Measurements from ENCODE around the gene SLAMF1. TPM values are rescaled to one million over a fixed set of nuclear protein-coding genes. Genes with fewer than 3 reads are reported as not detected.

SLAMF1 gene
- total RNA-seq, 1 donor from 2014 or later: not detected

- DNase-seq (ENCODE audit: extremely low spot score, unreplicated experiment): no peak
- no peaks in the 10 kb centered on the region for H3K9me3 Mint-ChIP-seq (ENCODE audit: unreplicated experiment)
- no peak for TF ChIP-seq CTCF (IDR thresholded peaks at IDR 0.05)
- H3K36me3 Mint-ChIP-seq (ENCODE audit: unreplicated experiment): no peaks in the 10 kb centered on the region
- H3K27ac Mint-ChIP-seq (ENCODE audit: unreplicated experiment): no peak overlapping the region
- H3K27me3 Mint-ChIP-seq (ENCODE audit: unreplicated experiment): peaks cover 7% of the 10 kb centered on the region
- H3K4me3 Mint-ChIP-seq (ENCODE audit: unreplicated experiment): no peak overlapping the region
- H3K4me1 Mint-ChIP-seq (ENCODE audit: unreplicated experiment): no peaks in the 10 kb centered on the region
These were observed 28.0 kb downstream of the SLAMF1 start for GRCh38 chr1:160618763-160619274.

- H3K4me3 Mint-ChIP-seq (ENCODE audit: unreplicated experiment): no peak overlapping the region
- no peaks in the 10 kb centered on the region for H3K9me3 Mint-ChIP-seq (ENCODE audit: unreplicated experiment)
- H3K4me1 Mint-ChIP-seq (ENCODE audit: unreplicated experiment): no peaks in the 10 kb centered on the region
- H3K27me3 Mint-ChIP-seq (ENCODE audit: unreplicated experiment): peaks cover 10% of the 10 kb centered on the region
- no peak overlapping the region for H3K27ac Mint-ChIP-seq (ENCODE audit: unreplicated experiment)
- no peak for DNase-seq (ENCODE audit: extremely low spot score, unreplicated experiment)
- TF ChIP-seq CTCF (IDR thresholded peaks at IDR 0.05): no peak
- H3K36me3 Mint-ChIP-seq (ENCODE audit: unreplicated experiment): no peaks in the 10 kb centered on the region
These were observed 28.5 kb downstream of the SLAMF1 start for GRCh38 chr1:160618327-160618726.

GRCh38 chr1:160615660-160616059, 31.2 kb downstream of the SLAMF1 start:
- H3K27me3 Mint-ChIP-seq (ENCODE audit: unreplicated experiment): peaks cover 22% of the 10 kb centered on the region
- H3K27ac Mint-ChIP-seq (ENCODE audit: unreplicated experiment): no peak overlapping the region
- H3K36me3 Mint-ChIP-seq (ENCODE audit: unreplicated experiment): no peaks in the 10 kb centered on the region
- no peaks in the 10 kb centered on the region for H3K4me1 Mint-ChIP-seq (ENCODE audit: unreplicated experiment)
- no peak overlapping the region for H3K4me3 Mint-ChIP-seq (ENCODE audit: unreplicated experiment)
- H3K9me3 Mint-ChIP-seq (ENCODE audit: unreplicated experiment): no peaks in the 10 kb centered on the region
- no peak for DNase-seq (ENCODE audit: extremely low spot score, unreplicated experiment)
- no peak for TF ChIP-seq CTCF (IDR thresholded peaks at IDR 0.05)

- DNase-seq (ENCODE audit: extremely low spot score, unreplicated experiment): no peak
- Mint-ChIP-seq H3K36me3 (ENCODE audit: unreplicated experiment) (no peaks in the 10 kb centered on the region), H3K27me3 (ENCODE audit: unreplicated experiment) (peaks cover 29% of the 10 kb centered on the region), H3K27ac (ENCODE audit: unreplicated experiment) (no peak overlapping the region), H3K9me3 (ENCODE audit: unreplicated experiment) (no peaks in the 10 kb centered on the region), H3K4me1 (ENCODE audit: unreplicated experiment) (no peaks in the 10 kb centered on the region), H3K4me3 (ENCODE audit: unreplicated experiment) (no peak overlapping the region)
- no peak for TF ChIP-seq CTCF (IDR thresholded peaks at IDR 0.05)
These were observed 32.4 kb downstream of the SLAMF1 start for GRCh38 chr1:160614410-160614809.

GRCh38 chr1:160612613-160613218, 34.1 kb downstream of the SLAMF1 start:
- no peak for DNase-seq (ENCODE audit: extremely low spot score, unreplicated experiment)
- no peak for TF ChIP-seq CTCF (IDR thresholded peaks at IDR 0.05)
- Mint-ChIP-seq H3K36me3 (ENCODE audit: unreplicated experiment) (no peaks in the 10 kb centered on the region), H3K27ac (ENCODE audit: unreplicated experiment) (no peak overlapping the region), H3K4me3 (ENCODE audit: unreplicated experiment) (no peak overlapping the region), H3K27me3 (ENCODE audit: unreplicated experiment) (peaks cover 39% of the 10 kb centered on the region), H3K9me3 (ENCODE audit: unreplicated experiment) (no peaks in the 10 kb centered on the region), H3K4me1 (ENCODE audit: unreplicated experiment) (no peaks in the 10 kb centered on the region)
